H9 (cell line): ENCODE results near the gene TAS2R40. TPM values are rescaled to one million over a fixed set of nuclear protein-coding genes. Genes with fewer than 3 reads are reported as not detected.
A peak's percentile ranks its signal among the peaks of the same experiment; 100 is the strongest.

Source experiments
- DNase-seq: peaks from one replicate; pipeline ENCODE4 v3.0.0-alpha.2; 2017
- H2AFZ ChIP-seq: one replicate; pipeline ENCODE4 v1.6.1; 2013; ENCODE audit warnings: mild to moderate bottlenecking, low read length, control low read depth, moderate library complexity
- H2AK5ac ChIP-seq: 2 replicates; pipeline ENCODE4 v1.6.1; 2013; ENCODE audit warnings: low read length, control low read depth, mixed read lengths; ENCODE audit not compliant: insufficient read length
- H2BK120ac ChIP-seq: one replicate; pipeline ENCODE4 v1.6.1; 2013; ENCODE audit warnings: low read depth, mild to moderate bottlenecking, low read length, control low read depth, inconsistent platforms; ENCODE audit not compliant: poor library complexity, severe bottlenecking
- H2BK12ac ChIP-seq: 2 replicates; pipeline ENCODE4 v1.6.1; 2013; ENCODE audit warnings: low read length, control low read depth, mixed read lengths, low read depth; ENCODE audit not compliant: insufficient read length
- H2BK15ac ChIP-seq: 2 replicates; pipeline ENCODE4 v1.6.1; 2013; ENCODE audit warnings: low read depth, low read length, control low read depth
- H2BK20ac ChIP-seq: one replicate; pipeline ENCODE4 v1.6.1; 2013; ENCODE audit warnings: low read depth, mild to moderate bottlenecking, low read length, control low read depth, inconsistent platforms; ENCODE audit not compliant: poor library complexity, severe bottlenecking
- H2BK5ac ChIP-seq: 2 replicates; pipeline ENCODE4 v1.6.1; 2013; ENCODE audit warnings: low read length, control low read depth, mixed read lengths; ENCODE audit not compliant: insufficient read length
- H3K14ac ChIP-seq: 2 replicates; pipeline ENCODE4 v1.6.1; 2013; ENCODE audit warnings: low read length, control low read depth; ENCODE audit not compliant: insufficient read depth
- H3K18ac ChIP-seq: 2 replicates; pipeline ENCODE4 v1.6.1; 2013; ENCODE audit warnings: low read depth, mild to moderate bottlenecking, mixed read lengths, low read length, control low read depth; ENCODE audit not compliant: insufficient read length
- H3K23ac ChIP-seq: 2 replicates; pipeline ENCODE4 v1.6.1; 2013; ENCODE audit warnings: low read length, control low read depth, mixed read lengths, low read depth; ENCODE audit not compliant: insufficient read length
- H3K23me2 ChIP-seq: 2 replicates; pipeline ENCODE4 v1.6.1; 2013; ENCODE audit warnings: low read depth, mild to moderate bottlenecking, mixed read lengths, low read length, control low read depth; ENCODE audit not compliant: insufficient read length, poor library complexity, severe bottlenecking
- H3K27ac ChIP-seq: 2 replicates; pipeline ENCODE4 v1.5.1; 2013; ENCODE audit warnings: low read length, control low read depth, mixed read lengths, low read depth; ENCODE audit not compliant: insufficient read length
- H3K27me3 ChIP-seq: 2 replicates; pipeline ENCODE4 v1.6.1; 2013; ENCODE audit warnings: low read length, control low read depth, inconsistent platforms; ENCODE audit not compliant: insufficient read depth
- H3K4ac ChIP-seq: 2 replicates; pipeline ENCODE4 v1.6.1; 2013; ENCODE audit warnings: low read depth, mild to moderate bottlenecking, control low read depth, inconsistent platforms, low read length, moderate library complexity
- H3K4me1 ChIP-seq: 2 replicates; pipeline ENCODE4 v1.6.1; 2013; ENCODE audit warnings: low read length, control low read depth, inconsistent platforms; ENCODE audit not compliant: insufficient read depth
- H3K4me2 ChIP-seq: 2 replicates; pipeline ENCODE4 v1.6.1; 2013; ENCODE audit warnings: low read length, control low read depth, mixed read lengths; ENCODE audit not compliant: insufficient read length, insufficient read depth
- H3K56ac ChIP-seq: 2 replicates; pipeline ENCODE4 v1.6.1; 2013; ENCODE audit warnings: low read depth, mild to moderate bottlenecking, mixed read lengths, low read length, control low read depth; ENCODE audit not compliant: insufficient read length
- H3K79me1 ChIP-seq: 2 replicates; pipeline ENCODE4 v1.6.1; 2013; ENCODE audit warnings: low read depth, mild to moderate bottlenecking, moderate library complexity, low read length, control low read depth, inconsistent platforms; ENCODE audit not compliant: insufficient read depth, poor library complexity, severe bottlenecking
- H3K79me2 ChIP-seq: 2 replicates; pipeline ENCODE4 v1.6.1; 2013; ENCODE audit warnings: low read length, control low read depth, inconsistent platforms; ENCODE audit not compliant: insufficient read depth
- H3K9ac ChIP-seq: 2 replicates; pipeline ENCODE4 v1.6.1; 2013; ENCODE audit warnings: low read length, control low read depth, mixed read lengths; ENCODE audit not compliant: insufficient read length; ENCODE audit errors: extremely low read depth
- H3K9me3 ChIP-seq: one replicate; pipeline ENCODE4 v1.6.1; 2013; ENCODE audit warnings: low read depth, low read length, inconsistent platforms; ENCODE audit not compliant: control insufficient read depth
- H3T11ph ChIP-seq: one replicate; pipeline ENCODE4 v1.6.1; 2013; ENCODE audit warnings: mild to moderate bottlenecking, low read length, control low read depth, inconsistent platforms
- H4K20me1 ChIP-seq: one replicate; pipeline ENCODE4 v1.6.1; 2013; ENCODE audit not compliant: control insufficient read depth, insufficient read length, insufficient read depth
- H4K5ac ChIP-seq: 2 replicates; pipeline ENCODE4 v1.6.1; 2013; ENCODE audit warnings: low read depth, mild to moderate bottlenecking, mixed read lengths, low read length, control low read depth; ENCODE audit not compliant: insufficient read length
- H4K8ac ChIP-seq: replicated peaks from 2 replicates; pipeline ENCODE4 v1.6.1; 2013; ENCODE audit warnings: low read length, control low read depth, mixed read lengths, low read depth; ENCODE audit not compliant: insufficient read length
- H4K91ac ChIP-seq: 2 replicates; pipeline ENCODE4 v1.6.1; 2013; ENCODE audit warnings: low read depth, mild to moderate bottlenecking, moderate library complexity, mixed read lengths, low read length, control low read depth; ENCODE audit not compliant: insufficient read length
- H3K27ac Mint-ChIP-seq, 3 experiments: 2 replicates in 2 of 3; 3 replicates in 1 of 3; pipeline ENCODE4 v1.8.0; 2020 to 2021; ENCODE audit warnings: mixed read lengths in 3 of 3, mild to moderate bottlenecking in 1 of 3, moderate library complexity in 1 of 3
- H3K27me3 Mint-ChIP-seq: 2 replicates; pipeline ENCODE4 v1.8.0; 2021; ENCODE audit warnings: low read depth, mild to moderate bottlenecking, moderate library complexity, mixed read lengths
- H3K36me3 Mint-ChIP-seq, 3 experiments: 2 replicates in 2 of 3; 3 replicates in 1 of 3; pipeline ENCODE4 v1.8.0; 2020 to 2021; ENCODE audit warnings: low read depth in 3 of 3, mixed read lengths in 3 of 3; ENCODE audit not compliant: insufficient read depth in 1 of 3
- H3K4me1 Mint-ChIP-seq, 2 experiments: 2 replicates each; pipeline ENCODE4 v1.8.0; 2020; ENCODE audit warnings: mixed read lengths in 2 of 2
- H3K4me3 Mint-ChIP-seq, 2 experiments: 2 replicates in 1 of 2; 3 replicates in 1 of 2; pipeline ENCODE4 v1.8.0; 2020 to 2021; ENCODE audit warnings: mild to moderate bottlenecking in 2 of 2, mixed read lengths in 2 of 2, moderate library complexity in 1 of 2
- H3K9me3 Mint-ChIP-seq, 2 experiments: 2 replicates in 1 of 2; 3 replicates in 1 of 2; pipeline ENCODE4 v1.8.0; 2020; ENCODE audit warnings: mild to moderate bottlenecking in 2 of 2, mixed read lengths in 2 of 2, moderate library complexity in 1 of 2
- CTCF ChIP-seq: fragments of 200-600 bp; sonication (generic); conservative IDR thresholded peaks from 3 replicates; pipeline ENCODE4 v1.8.0; 2021; ENCODE audit warnings: antibody characterized with exemption, mild to moderate bottlenecking
- WGBS: extraction: QIAGEN DNeasy Blood & Tissue Kit; methylation state at CpG from one replicate; pipeline ENCODE4 v1.1.7; 2013; ENCODE audit warnings: missing lambda C conversion rate, low lambda C conversion rate, mixed read lengths; ENCODE audit not compliant: insufficient read length; ENCODE audit errors: extremely low coverage; 5-methylcytosine and 5-hydroxymethylcytosine counted together
- total RNA-seq: library from RNA; stranded (reverse); gene quantifications from 2 replicates; pipeline ENCODE4 v1.2.1, GENCODE V29; 2021

The TAS2R40 gene
- total RNA-seq, 1 experiment from 2014 or later: not detected

GRCh38 chr7:143230602-143231457, 9.0 kb downstream of the TAS2R40 start:
- Histone ChIP-seq H3K4me2 (no peak overlapping the region), H3K4me1 (peaks cover 5% of the 10 kb centered on the region), H2BK120ac (no peak overlapping the region), H3K27me3 (no peaks in the 10 kb centered on the region), H3K79me2 (no peaks in the 10 kb centered on the region), H4K20me1 (no peaks in the 10 kb centered on the region), H2BK5ac (no peak overlapping the region), H3K23ac (no peak overlapping the region), H3K27ac (no peak overlapping the region), H3T11ph (no peak overlapping the region), H3K14ac (no peak overlapping the region), H3K79me1 (no peaks in the 10 kb centered on the region), H2BK15ac (no peak overlapping the region), H4K8ac (peak overlapping the region; percentile 28), H3K4ac (no peak overlapping the region), H4K5ac (peak overlapping the region; percentile 82), H2AFZ (no peak overlapping the region), H3K18ac (no peak overlapping the region), H3K9me3 (no peaks in the 10 kb centered on the region), H3K23me2 (no peaks in the 10 kb centered on the region), H2BK12ac (no peak overlapping the region), H2BK20ac (no peak overlapping the region), H3K9ac (no peak overlapping the region), H4K91ac (no peak overlapping the region), H2AK5ac (no peak overlapping the region), H3K56ac (no peak overlapping the region)
- Mint-ChIP-seq H3K4me3 (no peak overlapping the region), H3K27ac (no peak overlapping the region), H3K4me1 (peaks cover 3 to 7% of the 10 kb centered on the region in 2 experiments; a peak in 2 of 4 replicates), H3K27me3 (peaks cover 5% of the 10 kb centered on the region), H3K36me3 (no peaks in the 10 kb centered on the region), H3K9me3 (peaks cover 0 to under 1% of the 10 kb centered on the region in 2 experiments; a peak in 2 of 5 replicates)
- WGBS: 100% methylated on average over 2 of the region's 2 CpGs
- DNase-seq: no peak
- no peak for TF ChIP-seq CTCF
